Mesendoderm (in vitro differentiated cells): Measurements from ENCODE around the gene MEP1B.
"Not testable (repeated sequence)": the region's sequence is repeated elsewhere in the genome, so short reads cannot be mapped to it uniquely, and the experiment has no call there.

ENCODE experiments used
- DNase-seq: peaks from one replicate; pipeline ENCODE4 v3.0.0; 2013
- H2AK5ac ChIP-seq: 2 replicates; pipeline ENCODE4 v1.6.1; 2013; ENCODE audit warnings: low read length, inconsistent platforms
- H2BK120ac ChIP-seq: 2 replicates; pipeline ENCODE4 v1.6.1; 2013; ENCODE audit warnings: low read depth, mild to moderate bottlenecking, low read length, moderate library complexity, mixed read lengths
- H2BK15ac ChIP-seq: replicated peaks from 2 replicates; pipeline ENCODE4 v1.6.1; 2013; ENCODE audit warnings: low read depth, mild to moderate bottlenecking, moderate library complexity
- H2BK5ac ChIP-seq: 2 replicates; pipeline ENCODE4 v1.6.1; 2013; ENCODE audit warnings: low read length, inconsistent platforms
- H3K18ac ChIP-seq: 2 replicates; pipeline ENCODE4 v1.6.1; 2013; ENCODE audit warnings: mild to moderate bottlenecking, low read length, mixed read lengths
- H3K23ac ChIP-seq: one replicate; pipeline ENCODE4 v1.6.1; 2013; ENCODE audit warnings: low read length
- H3K27ac ChIP-seq: 2 replicates; pipeline ENCODE4 v1.5.1; 2013; ENCODE audit warnings: low read depth, mild to moderate bottlenecking, inconsistent platforms, low read length, moderate library complexity
- H3K27me3 ChIP-seq: 2 replicates; pipeline ENCODE4 v1.6.1; 2013; ENCODE audit warnings: low read length, control low read depth, mild to moderate bottlenecking, inconsistent platforms; ENCODE audit not compliant: insufficient read depth, poor library complexity
- H3K36me3 ChIP-seq: 2 replicates; pipeline ENCODE4 v1.6.1; 2013; ENCODE audit warnings: low read length, inconsistent platforms; ENCODE audit not compliant: control insufficient read depth, insufficient read depth
- H3K4ac ChIP-seq: one replicate; pipeline ENCODE4 v1.6.1; 2013; ENCODE audit warnings: low read depth, mild to moderate bottlenecking, low read length, moderate library complexity
- H3K4me1 ChIP-seq: 2 replicates; pipeline ENCODE4 v1.6.1; 2013; ENCODE audit warnings: low read depth, low read length, inconsistent platforms; ENCODE audit not compliant: control insufficient read depth
- H3K4me2 ChIP-seq: 2 replicates; pipeline ENCODE4 v1.6.1; 2013; ENCODE audit warnings: low read length
- H3K4me3 ChIP-seq: 2 replicates; pipeline ENCODE4 v1.5.1; 2013; ENCODE audit warnings: mild to moderate bottlenecking, low read length
- H3K56ac ChIP-seq: one replicate; pipeline ENCODE4 v1.6.1; 2013; ENCODE audit warnings: low read length
- H3K79me1 ChIP-seq: 2 replicates; pipeline ENCODE4 v1.6.1; 2013; ENCODE audit warnings: low read length, inconsistent platforms
- H3K79me2 ChIP-seq: 2 replicates; pipeline ENCODE4 v1.6.1; 2013; ENCODE audit warnings: mild to moderate bottlenecking, low read length; ENCODE audit not compliant: control insufficient read depth, insufficient read depth
- H3K9ac ChIP-seq: 2 replicates; pipeline ENCODE4 v1.6.1; 2013; ENCODE audit warnings: low read length, inconsistent platforms
- H4K5ac ChIP-seq: one replicate; pipeline ENCODE4 v1.6.1; 2013; ENCODE audit warnings: low read length
- H4K8ac ChIP-seq: one replicate; pipeline ENCODE4 v1.6.1; 2013; ENCODE audit warnings: low read depth, mild to moderate bottlenecking, control low read depth, low read length, moderate library complexity
- WGBS: extraction: QIAGEN DNeasy Blood & Tissue Kit; methylation state at CpG from one replicate; pipeline ENCODE4 v1.1.7; 2013; ENCODE audit warnings: low lambda C conversion rate, missing lambda C conversion rate; ENCODE audit not compliant: insufficient coverage; ENCODE audit errors: extremely low coverage; 5-methylcytosine and 5-hydroxymethylcytosine counted together

Gene MEP1B

DNA sequence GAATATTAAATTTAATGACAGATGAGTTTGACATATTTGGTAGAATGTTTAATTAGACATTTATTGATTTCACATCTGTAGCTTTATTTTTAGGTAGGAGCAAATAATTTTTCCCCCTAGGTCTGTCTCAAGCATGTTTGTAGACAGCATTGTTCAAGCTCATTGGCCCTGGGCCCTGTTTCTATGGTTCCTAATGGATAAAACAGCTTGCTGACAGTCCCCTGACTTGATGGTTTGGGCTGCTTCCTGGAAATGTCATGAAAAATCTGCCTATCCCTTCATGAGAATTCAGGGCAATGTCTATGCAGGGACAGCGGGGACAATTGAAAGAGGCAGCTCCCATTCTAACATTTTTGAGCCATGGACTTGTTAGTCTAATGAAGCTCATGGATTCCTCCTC is 14.6 kb upstream of the MEP1B start:
- Histone ChIP-seq H3K9ac (no peak overlapping the region), H3K4me1 (no peaks in the 10 kb centered on the region), H3K36me3 (no peaks in the 10 kb centered on the region), H3K4ac (no peak overlapping the region), H4K5ac (no peak overlapping the region), H3K4me3 (no peak overlapping the region), H3K23ac (no peak overlapping the region), H4K8ac (no peak overlapping the region), H3K18ac (no peak overlapping the region), H3K27me3 (no peaks in the 10 kb centered on the region), H3K79me1 (no peaks in the 10 kb centered on the region), H2BK5ac (no peak overlapping the region), H2BK120ac (no peak overlapping the region), H3K56ac (no peak overlapping the region), H3K27ac (no peak overlapping the region), H3K4me2 (no peak overlapping the region), H3K79me2 (no peaks in the 10 kb centered on the region), H2BK15ac (no peak overlapping the region), H2AK5ac (no peak overlapping the region)
- DNase-seq: no peak
- WGBS: no CpG with 5 or more reads among the region's 1 CpG

- DNase-seq, H4K8ac ChIP-seq, H3K27ac ChIP-seq, H3K4ac ChIP-seq, H2BK120ac ChIP-seq, H2BK5ac ChIP-seq, H3K4me2 ChIP-seq, H3K18ac ChIP-seq, H3K4me1 ChIP-seq, H3K4me3 ChIP-seq, H2AK5ac ChIP-seq, H3K27me3 ChIP-seq, H3K23ac ChIP-seq, H4K5ac ChIP-seq, H3K36me3 ChIP-seq, H3K56ac ChIP-seq, H2BK15ac ChIP-seq, H3K79me1 ChIP-seq, H3K9ac ChIP-seq, H3K79me2 ChIP-seq: not testable (repeated sequence)
- no CpG with 5 or more reads among the region's 1 CpG for WGBS
These were observed 13.1 kb upstream of the MEP1B start for GRCh38 chr18:32176745-32177144.

DNA sequence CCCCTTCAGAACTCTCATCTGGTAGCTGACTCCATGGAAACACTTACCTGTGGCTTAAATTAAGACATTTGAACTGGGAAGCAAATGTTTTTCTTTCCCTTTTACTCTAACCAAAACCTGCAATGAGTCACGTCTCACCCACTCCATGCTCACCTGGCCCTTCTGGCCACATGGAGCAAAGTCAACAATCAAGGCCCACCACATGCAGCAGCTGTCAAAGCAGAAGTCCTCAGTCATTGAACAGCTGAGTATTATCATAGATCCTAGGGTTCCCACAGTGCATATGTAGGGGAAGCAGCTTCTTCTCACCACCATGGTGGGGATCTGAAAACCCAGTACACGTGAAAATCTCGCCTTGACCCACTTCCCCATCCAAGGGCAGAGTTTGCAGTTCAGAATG is 12.3 kb upstream of the MEP1B start:
- Histone ChIP-seq H3K79me1 (no peaks in the 10 kb centered on the region), H4K5ac (no peak overlapping the region), H3K27ac (no peak overlapping the region), H3K79me2 (no peaks in the 10 kb centered on the region), H3K9ac (no peak overlapping the region), H3K27me3 (no peaks in the 10 kb centered on the region), H2BK120ac (no peak overlapping the region), H3K23ac (no peak overlapping the region), H2AK5ac (no peak overlapping the region), H3K36me3 (no peaks in the 10 kb centered on the region), H2BK15ac (no peak overlapping the region), H2BK5ac (no peak overlapping the region), H3K4ac (no peak overlapping the region), H4K8ac (no peak overlapping the region), H3K18ac (no peak overlapping the region), H3K4me3 (no peak overlapping the region), H3K4me2 (no peak overlapping the region), H3K56ac (no peak overlapping the region), H3K4me1 (no peaks in the 10 kb centered on the region)
- whole genome bisulfite sequencing: no CpG with 5 or more reads among the region's 3 CpGs
- no peak for DNase-seq

DNA sequence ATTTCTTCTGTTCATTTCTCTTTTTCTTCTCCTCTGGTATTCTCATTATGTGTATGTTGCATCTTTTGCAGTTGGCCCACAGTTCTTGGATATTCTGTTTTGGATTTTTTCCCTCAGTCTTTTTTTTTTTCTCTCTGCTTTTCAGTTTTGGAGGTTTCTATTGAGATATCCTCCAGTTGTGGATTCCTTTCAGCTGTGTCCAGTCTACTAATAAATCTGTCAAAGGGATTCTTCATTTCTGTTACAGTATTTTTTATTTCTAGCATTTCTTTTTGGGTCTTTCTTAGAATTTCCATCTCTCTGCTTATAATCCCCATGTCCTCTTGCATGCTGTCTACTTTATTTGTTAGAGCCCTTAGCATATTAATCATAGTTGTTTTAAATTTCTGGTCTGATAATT is 6.3 kb upstream of the MEP1B start:
- Histone ChIP-seq H2AK5ac (no peak overlapping the region), H3K27ac (no peak overlapping the region), H3K79me1 (no peaks in the 10 kb centered on the region), H3K36me3 (no peaks in the 10 kb centered on the region), H3K56ac (no peak overlapping the region), H3K79me2 (no peaks in the 10 kb centered on the region), H4K8ac (no peak overlapping the region), H4K5ac (no peak overlapping the region), H3K4me3 (no peak overlapping the region), H3K4ac (no peak overlapping the region), H2BK5ac (no peak overlapping the region), H3K18ac (no peak overlapping the region), H2BK15ac (no peak overlapping the region), H3K4me2 (no peak overlapping the region), H3K23ac (no peak overlapping the region), H3K27me3 (no peaks in the 10 kb centered on the region), H3K9ac (no peak overlapping the region), H3K4me1 (no peaks in the 10 kb centered on the region), H2BK120ac (no peak overlapping the region)
- no peak for DNase-seq

- Histone ChIP-seq H3K18ac (no peak overlapping the region), H4K5ac (no peak overlapping the region), H4K8ac (no peak overlapping the region), H2BK5ac (no peak overlapping the region), H2BK15ac (no peak overlapping the region), H3K27me3 (no peaks in the 10 kb centered on the region), H2BK120ac (no peak overlapping the region), H3K27ac (no peak overlapping the region), H3K79me2 (no peaks in the 10 kb centered on the region), H3K9ac (no peak overlapping the region), H3K4ac (no peak overlapping the region), H3K4me1 (no peaks in the 10 kb centered on the region), H3K4me3 (no peak overlapping the region), H3K4me2 (no peak overlapping the region), H3K23ac (no peak overlapping the region), H2AK5ac (no peak overlapping the region), H3K56ac (no peak overlapping the region), H3K36me3 (no peaks in the 10 kb centered on the region), H3K79me1 (no peaks in the 10 kb centered on the region)
- WGBS: no CpG with 5 or more reads among the region's 2 CpGs
- no peak for DNase-seq
These were observed 370 bp downstream of the MEP1B start for GRCh38 chr18:32190209-32190608.

DNA sequence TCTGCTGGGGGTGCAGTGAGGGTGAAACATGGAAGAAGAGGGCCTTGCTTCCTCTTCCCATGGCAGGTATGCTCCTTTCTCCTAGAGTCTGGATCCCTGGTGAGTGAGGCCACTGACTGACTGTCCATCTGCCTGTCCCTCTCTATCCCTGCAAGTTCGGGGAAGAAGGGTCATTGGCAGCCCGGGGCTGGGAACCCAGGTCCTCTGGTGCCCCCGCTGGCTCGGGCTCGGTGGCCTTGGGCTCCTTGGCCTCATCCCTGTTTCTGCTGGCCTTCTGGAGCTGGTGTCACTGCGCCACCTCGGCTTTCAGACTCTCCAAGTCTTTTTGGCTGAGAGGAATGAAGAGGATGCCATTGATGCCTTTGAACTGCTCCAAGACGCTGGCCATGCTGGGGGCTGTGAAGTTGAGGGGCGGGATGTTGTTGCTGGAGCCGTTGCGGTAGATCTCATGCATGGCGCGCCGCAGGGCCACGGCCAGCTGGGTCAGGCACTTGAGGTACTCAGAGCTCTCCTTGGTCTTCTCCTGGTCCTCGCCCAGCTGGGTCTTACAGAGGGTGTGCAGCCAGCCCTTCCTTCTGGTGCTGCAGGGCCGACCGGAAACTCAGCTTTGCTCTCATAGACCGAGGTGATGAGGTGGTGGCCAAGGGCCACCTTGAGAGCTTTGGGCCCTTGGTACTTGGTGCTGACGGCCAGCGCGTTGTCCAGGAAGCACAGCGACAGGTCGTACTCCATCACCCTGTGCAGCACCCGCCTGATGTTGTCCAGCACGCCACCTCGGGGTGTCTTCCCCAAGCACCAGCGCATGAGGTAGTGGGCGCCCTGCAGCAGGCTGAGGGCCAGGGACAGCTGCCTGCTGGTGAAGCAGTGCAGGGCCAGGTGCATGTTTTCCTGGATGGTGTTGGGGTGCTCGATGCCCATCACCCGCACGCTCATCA is 6.3 kb downstream of the MEP1B start:
- no peak overlapping the region for H3K18ac ChIP-seq
- H3K36me3 ChIP-seq: no peaks in the 10 kb centered on the region
- H4K8ac ChIP-seq: no peak overlapping the region
- no peaks in the 10 kb centered on the region for H3K4me1 ChIP-seq
- DNase-seq: no peak
- H4K5ac ChIP-seq: no peak overlapping the region
- no peak overlapping the region for H3K9ac ChIP-seq
- WGBS: no CpG with 5 or more reads among the region's 32 CpGs
- no peak overlapping the region for H2BK5ac ChIP-seq
- H3K4me2 ChIP-seq: no peak overlapping the region
- no peak overlapping the region for H3K23ac ChIP-seq
- H3K27ac ChIP-seq: no peak overlapping the region
- H3K56ac ChIP-seq: no peak overlapping the region
- H2BK15ac ChIP-seq: no peak overlapping the region
- H3K79me1 ChIP-seq: no peaks in the 10 kb centered on the region
- H3K4ac ChIP-seq: no peak overlapping the region
- no peak overlapping the region for H3K4me3 ChIP-seq
- no peak overlapping the region for H2AK5ac ChIP-seq
- no peaks in the 10 kb centered on the region for H3K27me3 ChIP-seq
- H2BK120ac ChIP-seq: no peak overlapping the region
- no peaks in the 10 kb centered on the region for H3K79me2 ChIP-seq
